Measurements from ENCODE around the gene ABHD6. TPM values are rescaled to one million over a fixed set of nuclear protein-coding genes. Genes with fewer than 3 reads are reported as not detected.
"Not testable (repeated sequence)": the region's sequence is repeated elsewhere in the genome, so short reads cannot be mapped to it uniquely, and the experiment has no call there.

Gene ABHD6
- total RNA-seq, 1 donor from 2014 or later = 3.9 TPM

DNA sequence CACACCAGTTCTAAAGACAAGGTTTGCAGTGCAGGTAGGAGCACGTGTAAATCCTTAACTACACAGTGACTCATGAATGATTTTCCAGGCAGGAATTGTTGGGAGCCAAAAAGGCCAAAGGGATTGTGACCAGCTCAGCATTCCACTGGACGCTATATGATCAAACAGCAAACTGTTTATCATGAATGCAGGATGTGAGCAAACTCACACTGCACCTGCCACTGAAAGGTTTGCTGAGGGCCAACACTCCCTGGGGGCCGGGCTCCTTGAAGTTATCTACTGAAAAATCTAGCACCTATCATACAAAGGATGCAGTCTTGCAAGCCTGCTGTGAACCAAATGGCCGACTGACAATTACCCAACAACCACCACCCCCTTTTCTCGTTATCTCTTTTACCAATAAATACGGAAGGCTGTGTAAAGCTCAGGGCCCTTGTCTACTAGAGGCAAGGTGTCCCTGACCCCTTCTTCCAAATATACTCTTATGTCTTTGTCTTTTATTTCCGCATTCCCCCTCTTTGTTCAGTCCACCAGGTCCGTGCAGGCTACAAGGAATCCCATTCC is 15.3 kb upstream of the ABHD6 start:
- Histone ChIP-seq H2AFZ (ENCODE audit: low read depth, low read length) (no peak overlapping the region), H3K27ac (ENCODE audit: low read depth, low read length) (no peak overlapping the region)

DNA sequence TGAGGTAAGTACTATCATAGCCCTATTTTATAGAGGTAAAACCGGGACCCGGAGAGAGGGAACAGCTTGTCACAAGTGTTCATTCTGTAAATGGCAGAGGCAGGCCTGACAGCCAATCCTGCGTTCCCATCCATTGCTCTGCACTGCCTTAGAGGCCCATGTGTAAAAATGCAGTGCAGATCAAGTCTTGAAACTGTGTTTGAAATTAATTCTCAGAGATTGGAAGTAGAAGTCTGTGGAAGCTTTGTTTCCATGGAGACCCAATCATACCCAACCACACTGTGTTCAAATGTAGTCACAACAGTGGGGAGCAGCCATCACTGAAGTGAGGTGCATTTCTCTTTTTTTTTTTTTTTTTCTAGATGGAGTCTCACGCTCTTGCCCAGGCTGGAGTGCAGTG is 13.7 kb upstream of the ABHD6 start:
- Histone ChIP-seq H3K4me2 (ENCODE audit: low read length) (no peak overlapping the region), H3K9ac (ENCODE audit: low read length) (no peak overlapping the region), H3K79me2 (ENCODE audit: insufficient read depth, low read length) (no peaks in the 10 kb centered on the region), H3K9me3 (ENCODE audit: insufficient read depth, low read depth, low read length) (no peaks in the 10 kb centered on the region), H3K27ac (ENCODE audit: low read depth, low read length) (no peak overlapping the region), H3K27me3 (ENCODE audit: insufficient read depth, low read length) (peaks cover 10% of the 10 kb centered on the region), H2AFZ (ENCODE audit: low read depth, low read length) (no peak overlapping the region), H4K20me1 (ENCODE audit: insufficient read depth, low read length) (no peaks in the 10 kb centered on the region), H3K36me3 (ENCODE audit: insufficient read depth, low read length) (no peaks in the 10 kb centered on the region), H3K4me3 (ENCODE audit: insufficient read depth, low read depth, low read length) (no peak overlapping the region), H3K4me1 (ENCODE audit: insufficient read depth, low read length) (no peaks in the 10 kb centered on the region)
- FAIRE-seq (no peak), DNase-seq (ENCODE audit: low read depth) (no peak)
- peaks cover 5% of the 10 kb centered on the region for H3K4me1 Mint-ChIP-seq (ENCODE audit: low read depth, unreplicated experiment)
- peaks cover 54% of the 10 kb centered on the region for H3K27me3 Mint-ChIP-seq (ENCODE audit: low read depth, unreplicated experiment)
- TF ChIP-seq EZH2 (IDR thresholded peaks at IDR 0.05; ENCODE audit: insufficient read depth, low read length) = no peak
- H3K36me3 Mint-ChIP-seq (ENCODE audit: low read depth, unreplicated experiment) = no peaks in the 10 kb centered on the region
- no peak overlapping the region for H3K4me3 Mint-ChIP-seq (ENCODE audit: unreplicated experiment)
- no peak overlapping the region for H3K27ac Mint-ChIP-seq (ENCODE audit: unreplicated experiment)
- peaks cover 7% of the 10 kb centered on the region for H3K9me3 Mint-ChIP-seq (ENCODE audit: unreplicated experiment)

More for the DNA sequence above, 15.3 kb upstream of the ABHD6 start:
- peaks cover 9% of the 10 kb centered on the region for H3K27me3 ChIP-seq (ENCODE audit: insufficient read depth, low read length)
- no peaks in the 10 kb centered on the region for H3K36me3 Mint-ChIP-seq (ENCODE audit: low read depth, unreplicated experiment)
- H3K9ac ChIP-seq (ENCODE audit: low read length) = no peak overlapping the region
- no peaks in the 10 kb centered on the region for H3K9me3 ChIP-seq (ENCODE audit: insufficient read depth, low read depth, low read length)
- H3K36me3 ChIP-seq (ENCODE audit: insufficient read depth, low read length) = no peaks in the 10 kb centered on the region
- no peak overlapping the region for H3K27ac Mint-ChIP-seq (ENCODE audit: unreplicated experiment)
- peaks cover 53% of the 10 kb centered on the region for H3K27me3 Mint-ChIP-seq (ENCODE audit: low read depth, unreplicated experiment)
- no peaks in the 10 kb centered on the region for H4K20me1 ChIP-seq (ENCODE audit: insufficient read depth, low read length)
- no peaks in the 10 kb centered on the region for H3K79me2 ChIP-seq (ENCODE audit: insufficient read depth, low read length)
- H3K4me1 Mint-ChIP-seq (ENCODE audit: low read depth, unreplicated experiment) = peaks cover 8% of the 10 kb centered on the region
- FAIRE-seq (no peak), DNase-seq (ENCODE audit: low read depth) (no peak)
- no peak overlapping the region for H3K4me2 ChIP-seq (ENCODE audit: low read length)
- no peak overlapping the region for H3K4me3 Mint-ChIP-seq (ENCODE audit: unreplicated experiment)
- H3K4me3 ChIP-seq (ENCODE audit: insufficient read depth, low read depth, low read length) = no peak overlapping the region
- no peak for TF ChIP-seq EZH2 (IDR thresholded peaks at IDR 0.05; ENCODE audit: insufficient read depth, low read length)
- TF ChIP-seq, protein P1, sequence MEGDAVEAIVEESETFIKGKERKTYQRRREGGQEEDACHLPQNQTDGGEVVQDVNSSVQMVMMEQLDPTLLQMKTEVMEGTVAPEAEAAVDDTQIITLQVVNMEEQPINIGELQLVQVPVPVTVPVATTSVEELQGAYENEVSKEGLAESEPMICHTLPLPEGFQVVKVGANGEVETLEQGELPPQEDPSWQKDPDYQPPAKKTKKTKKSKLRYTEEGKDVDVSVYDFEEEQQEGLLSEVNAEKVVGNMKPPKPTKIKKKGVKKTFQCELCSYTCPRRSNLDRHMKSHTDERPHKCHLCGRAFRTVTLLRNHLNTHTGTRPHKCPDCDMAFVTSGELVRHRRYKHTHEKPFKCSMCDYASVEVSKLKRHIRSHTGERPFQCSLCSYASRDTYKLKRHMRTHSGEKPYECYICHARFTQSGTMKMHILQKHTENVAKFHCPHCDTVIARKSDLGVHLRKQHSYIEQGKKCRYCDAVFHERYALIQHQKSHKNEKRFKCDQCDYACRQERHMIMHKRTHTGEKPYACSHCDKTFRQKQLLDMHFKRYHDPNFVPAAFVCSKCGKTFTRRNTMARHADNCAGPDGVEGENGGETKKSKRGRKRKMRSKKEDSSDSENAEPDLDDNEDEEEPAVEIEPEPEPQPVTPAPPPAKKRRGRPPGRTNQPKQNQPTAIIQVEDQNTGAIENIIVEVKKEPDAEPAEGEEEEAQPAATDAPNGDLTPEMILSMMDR (IDR thresholded peaks at IDR 0.05; ENCODE audit: insufficient read depth, low read depth, low read length) = no peak
- peaks cover 9% of the 10 kb centered on the region for H3K9me3 Mint-ChIP-seq (ENCODE audit: unreplicated experiment)
- peaks cover 5% of the 10 kb centered on the region for H3K4me1 ChIP-seq (ENCODE audit: insufficient read depth, low read length)

DNA sequence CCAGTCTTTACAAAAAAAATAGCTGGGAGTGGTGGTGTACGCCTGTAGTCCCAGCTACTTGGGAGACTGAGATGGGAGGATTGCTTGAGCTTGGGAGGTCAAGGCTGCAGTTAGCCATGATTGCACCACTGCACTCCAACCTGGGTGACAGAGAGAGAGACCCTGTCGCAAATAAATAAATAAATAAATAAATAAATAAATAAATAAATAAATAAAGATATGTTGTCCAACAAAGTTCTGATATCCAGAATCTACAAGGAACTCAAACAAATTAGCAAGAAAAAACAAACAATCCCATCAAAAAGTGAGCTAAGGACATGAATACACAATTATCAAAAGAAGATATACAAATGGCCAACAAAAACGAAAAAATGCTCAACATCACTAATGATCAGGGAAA is 9.7 kb upstream of the ABHD6 start:
- not testable (repeated sequence) for H4K20me1 ChIP-seq (ENCODE audit: insufficient read depth, low read length); H3K4me3 ChIP-seq (ENCODE audit: insufficient read depth, low read depth, low read length); H3K4me1 Mint-ChIP-seq (ENCODE audit: low read depth, unreplicated experiment); H3K9ac ChIP-seq (ENCODE audit: low read length); H3K4me3 Mint-ChIP-seq (ENCODE audit: unreplicated experiment); H3K36me3 ChIP-seq (ENCODE audit: insufficient read depth, low read length); H3K9me3 ChIP-seq (ENCODE audit: insufficient read depth, low read depth, low read length); H3K9me3 Mint-ChIP-seq (ENCODE audit: unreplicated experiment); H3K27ac Mint-ChIP-seq (ENCODE audit: unreplicated experiment); H3K79me2 ChIP-seq (ENCODE audit: insufficient read depth, low read length); H3K36me3 Mint-ChIP-seq (ENCODE audit: low read depth, unreplicated experiment); H3K27ac ChIP-seq (ENCODE audit: low read depth, low read length); H2AFZ ChIP-seq (ENCODE audit: low read depth, low read length); H3K4me2 ChIP-seq (ENCODE audit: low read length); DNase-seq (ENCODE audit: low read depth); H3K4me1 ChIP-seq (ENCODE audit: insufficient read depth, low read length); FAIRE-seq
- peaks cover 53% of the 10 kb centered on the region for H3K27me3 Mint-ChIP-seq (ENCODE audit: low read depth, unreplicated experiment)
- peaks cover 35% of the 10 kb centered on the region for H3K27me3 ChIP-seq (ENCODE audit: insufficient read depth, low read length)
